Stimulated activated CD4-positive, alpha-beta T cell treated with anti-CD3 and anti-CD28 coated beads, TNF-alpha, amount 100 ng/mL, for 1 hour (primary cell): ENCODE measurements around the gene CPAMD8.
"Not testable (repeated sequence)": the region's sequence is repeated elsewhere in the genome, so short reads cannot be mapped to it uniquely, and the experiment has no call there.

Experiments
- DNase-seq, 3 donors: peaks; one replicate each; pipeline ENCODE4 v3.0.0-alpha.2; 2020; ENCODE audit warnings: low read depth in 3 of 3, low spot score in 1 of 3

Gene CPAMD8

GRCh38 chr19:17043744-17044143, 17.1 kb upstream of the CPAMD8 start:
- no peak for DNase-seq

GRCh38 chr19:17041976-17042375, 15.4 kb upstream of the CPAMD8 start:
- no peak for DNase-seq

- no peak for DNase-seq
Measured at GRCh38 chr19:17037966-17038500, 11.4 kb upstream of the CPAMD8 start.

GRCh38 chr19:17037184-17037583, 10.6 kb upstream of the CPAMD8 start:
- no peak for DNase-seq

GRCh38 chr19:17036640-17037039, 10.0 kb upstream of the CPAMD8 start:
- DNase-seq, result no peak

- DNase-seq, result no peak
Measured at GRCh38 chr19:17035842-17036424, 9.3 kb upstream of the CPAMD8 start.

- DNase-seq, result no peak
Measured at GRCh38 chr19:17031741-17032140, 5.1 kb upstream of the CPAMD8 start.

GRCh38 chr19:17027535-17027975, 945 bp upstream of the CPAMD8 start:
- DNase-seq, result no peak

- DNase-seq, result no peak
Measured at GRCh38 chr19:17025991-17026658, 485 bp downstream of the CPAMD8 start.

GRCh38 chr19:17025361-17025760, 1.2 kb downstream of the CPAMD8 start:
- no peak for DNase-seq

- DNase-seq, result not testable (repeated sequence)
Measured at GRCh38 chr19:17024941-17025340, 1.7 kb downstream of the CPAMD8 start.

GRCh38 chr19:17023805-17024204, 2.8 kb downstream of the CPAMD8 start:
- DNase-seq, result no peak

- no peak for DNase-seq
Measured at GRCh38 chr19:17022738-17023137, 3.9 kb downstream of the CPAMD8 start.

GRCh38 chr19:17021793-17022590, 4.6 kb downstream of the CPAMD8 start:
- no peak for DNase-seq

- no peak for DNase-seq
Measured at GRCh38 chr19:17021328-17021727, 5.3 kb downstream of the CPAMD8 start.

- DNase-seq, result no peak
Measured at GRCh38 chr19:17020823-17021222, 5.8 kb downstream of the CPAMD8 start.

GRCh38 chr19:17020385-17020784, 6.2 kb downstream of the CPAMD8 start:
- no peak for DNase-seq

- DNase-seq, result not testable (repeated sequence)
Measured at GRCh38 chr19:17014212-17014861, 12.3 kb downstream of the CPAMD8 start.

GRCh38 chr19:17011485-17011884, 15.1 kb downstream of the CPAMD8 start:
- no peak for DNase-seq

- no peak for DNase-seq
Measured at GRCh38 chr19:17006579-17006978, 20.0 kb downstream of the CPAMD8 start.

- no peak for DNase-seq
Measured at GRCh38 chr19:17005000-17005399, 21.6 kb downstream of the CPAMD8 start.
